HEK293T (cell line): Measurements from ENCODE around the gene ADAMTS1.

Experiments used
- ARNT ChIP-seq: fragments of 450-650 bp; IDR thresholded peaks from 2 replicates; pipeline ENCODE4 v1.6.1; 2017; ENCODE audit warnings: mild to moderate bottlenecking
- BHLHE40 ChIP-seq: fragments of 450-650 bp; IDR thresholded peaks from 2 replicates; pipeline ENCODE4 v1.6.1; 2016; ENCODE audit warnings: mild to moderate bottlenecking, moderate library complexity, borderline replicate concordance
- CTBP1 ChIP-seq: fragments of 450-650 bp; IDR thresholded peaks from 2 replicates; pipeline ENCODE4 v1.6.1; 2016; ENCODE audit warnings: borderline replicate concordance
- ELF4 ChIP-seq: fragments of 450-650 bp; IDR thresholded peaks from 2 replicates; pipeline ENCODE4 v1.6.1; 2017; ENCODE audit warnings: antibody characterized with exemption
- FOXA1 ChIP-seq: fragments of 450-650 bp; IDR thresholded peaks from 2 replicates; pipeline ENCODE4 v1.6.1; 2016; ENCODE audit warnings: mild to moderate bottlenecking
- FOXK2 ChIP-seq: fragments of 450-650 bp; IDR thresholded peaks from 2 replicates; pipeline ENCODE4 v1.6.1; 2016; ENCODE audit warnings: mild to moderate bottlenecking
- LEF1 ChIP-seq: fragments of 450-650 bp; IDR thresholded peaks from 2 replicates; pipeline ENCODE4 v1.6.1; 2017; ENCODE audit warnings: mild to moderate bottlenecking, borderline replicate concordance
- SP1 ChIP-seq: fragments of 450-650 bp; IDR thresholded peaks from 2 replicates; pipeline ENCODE4 v1.6.1; 2017
- SUZ12 ChIP-seq: fragments of 450-650 bp; IDR thresholded peaks from 2 replicates; pipeline ENCODE4 v1.6.1; 2016; ENCODE audit warnings: mild to moderate bottlenecking
- TARDBP ChIP-seq: fragments of 450-650 bp; IDR thresholded peaks from 2 replicates; pipeline ENCODE4 v1.6.1; 2016

DNA sequence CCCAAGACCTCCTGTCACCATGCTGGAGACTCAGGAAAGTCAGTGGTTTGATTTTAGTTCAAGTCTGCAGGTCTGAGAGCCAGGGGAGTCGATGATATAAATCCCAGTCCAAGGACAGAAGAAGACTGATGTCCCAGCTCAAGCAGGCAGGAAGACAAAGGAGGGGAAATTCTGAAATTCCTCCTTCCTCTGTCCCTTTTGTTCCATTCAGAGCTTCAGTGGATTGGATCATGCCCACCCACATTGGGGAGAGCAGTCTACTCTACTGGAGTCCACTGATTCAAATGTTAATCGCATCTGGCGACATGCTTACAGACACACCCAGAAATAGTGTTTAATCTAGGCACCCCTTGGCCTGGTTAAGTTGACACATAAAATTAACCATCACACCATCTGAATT, 7.2 kb upstream of the ADAMTS1 start:
- no peak for TF ChIP-seq FOXA1
- TF ChIP-seq ARNT = no peak
- no peak for TF ChIP-seq TARDBP
- TF ChIP-seq ELF4 = no peak
- no peak for TF ChIP-seq BHLHE40
- TF ChIP-seq FOXK2 = no peak
- no peak for TF ChIP-seq SP1
- no peak for TF ChIP-seq LEF1
- no peak for TF ChIP-seq CTBP1
- TF ChIP-seq SUZ12 = no peak
